SKM-1 (cell line): Measurements from ENCODE around the gene LAMA4.

ENCODE experiments used
- DNase-seq: peaks from one replicate; lab custom pipeline; 2025; ENCODE audit not compliant: unreplicated experiment; lab: John Stamatoyannopoulos, UW

The LAMA4 gene

DNA sequence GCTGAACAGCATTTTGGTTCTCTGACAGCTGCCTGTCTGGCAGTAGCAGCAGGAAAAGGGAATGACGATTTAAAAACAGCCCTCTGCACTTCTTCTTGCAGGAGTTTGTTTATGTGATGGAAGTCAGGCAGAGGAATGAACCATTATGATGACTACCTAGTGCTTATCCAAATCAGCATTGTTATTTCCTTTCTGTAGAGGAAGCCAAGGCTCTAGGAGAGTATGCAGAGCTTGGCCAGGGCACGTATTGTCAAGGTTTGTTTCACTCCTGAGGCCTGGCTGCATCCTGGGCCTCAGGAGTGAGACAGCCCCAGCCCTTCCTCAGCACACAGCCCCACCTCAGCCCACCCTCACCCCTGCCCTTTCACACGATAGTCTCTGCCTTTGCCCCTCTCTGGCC is 98.5 kb downstream of the LAMA4 start:
- no peak for DNase-seq

- no peak for DNase-seq
These were observed 99.7 kb downstream of the LAMA4 start for GRCh38 chr6:112154711-112155110.

DNA sequence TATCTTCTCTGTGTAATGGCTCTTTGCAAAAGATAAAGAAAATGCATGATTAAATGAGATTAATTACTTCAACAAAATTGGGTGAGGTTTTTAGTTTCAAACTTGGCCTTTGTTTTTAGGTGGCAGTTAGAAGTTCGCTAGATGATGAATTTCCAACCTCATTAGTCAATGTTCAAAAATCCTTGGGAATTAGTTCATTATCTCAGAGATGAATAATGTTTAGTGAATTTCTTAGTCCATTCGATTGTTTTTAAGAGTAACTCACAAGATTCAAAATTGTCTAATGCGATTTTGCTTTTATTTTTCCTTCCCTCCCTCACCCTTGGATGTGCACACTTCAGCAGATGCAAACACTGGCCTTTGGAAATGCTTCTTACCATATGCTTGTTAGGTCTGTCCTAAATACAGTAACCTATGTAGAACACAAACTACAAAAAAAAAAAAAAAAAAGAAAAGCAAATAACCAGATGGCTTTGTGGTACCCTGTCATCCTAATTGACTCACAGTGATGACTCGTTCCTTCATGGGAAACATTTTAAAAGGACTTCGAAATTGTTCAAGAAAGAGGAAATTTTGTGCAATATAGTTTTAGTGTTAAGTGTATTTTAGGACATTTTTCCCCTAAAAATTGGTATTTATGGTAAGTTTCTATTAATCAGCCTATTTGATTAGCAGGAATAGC is 100.3 kb downstream of the LAMA4 start:
- no peak for DNase-seq

DNA sequence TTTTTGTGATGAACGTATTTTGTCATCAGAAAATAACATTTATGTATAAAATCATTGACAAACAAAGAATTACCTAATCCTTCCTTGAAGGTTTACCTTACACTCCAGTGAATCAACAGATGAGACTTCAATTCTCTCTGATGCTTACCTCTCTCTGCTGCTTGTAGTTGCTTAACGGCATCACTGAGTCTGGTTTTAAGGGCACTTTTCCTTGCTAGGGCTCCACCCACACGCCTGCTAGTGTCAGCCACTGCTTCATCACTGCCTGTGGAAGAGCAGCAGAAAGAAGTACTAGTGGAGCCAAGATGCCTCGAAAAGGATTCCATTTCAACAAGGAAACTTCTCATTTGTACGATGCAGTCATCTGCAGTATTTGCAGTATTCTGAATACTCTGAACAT is 104.0 kb downstream of the LAMA4 start:
- no peak for DNase-seq

- no peak for DNase-seq
These were observed 104.6 kb downstream of the LAMA4 start for GRCh38 chr6:112149719-112150263.

- no peak for DNase-seq
These were observed 105.1 kb downstream of the LAMA4 start for GRCh38 chr6:112149236-112149635.

DNA sequence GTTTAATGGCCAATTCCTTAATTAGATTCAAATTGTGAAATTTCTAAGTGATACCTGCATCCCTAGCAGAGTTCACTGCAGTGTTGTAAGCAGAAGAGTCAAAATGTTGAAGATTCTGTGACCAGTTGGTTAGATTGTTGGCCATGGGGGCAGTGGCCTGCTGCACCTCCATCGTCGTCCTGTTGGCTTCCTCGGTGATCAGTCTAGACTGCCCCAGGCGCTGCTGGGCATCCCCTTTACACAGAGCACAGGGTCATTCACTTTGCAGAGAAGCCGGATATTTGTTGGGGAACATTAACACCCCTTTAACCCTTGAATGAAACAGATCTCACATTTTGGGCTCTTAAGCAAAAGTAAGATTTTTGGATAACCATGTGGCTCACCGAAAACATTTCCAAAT is 106.3 kb downstream of the LAMA4 start:
- no peak for DNase-seq

DNA sequence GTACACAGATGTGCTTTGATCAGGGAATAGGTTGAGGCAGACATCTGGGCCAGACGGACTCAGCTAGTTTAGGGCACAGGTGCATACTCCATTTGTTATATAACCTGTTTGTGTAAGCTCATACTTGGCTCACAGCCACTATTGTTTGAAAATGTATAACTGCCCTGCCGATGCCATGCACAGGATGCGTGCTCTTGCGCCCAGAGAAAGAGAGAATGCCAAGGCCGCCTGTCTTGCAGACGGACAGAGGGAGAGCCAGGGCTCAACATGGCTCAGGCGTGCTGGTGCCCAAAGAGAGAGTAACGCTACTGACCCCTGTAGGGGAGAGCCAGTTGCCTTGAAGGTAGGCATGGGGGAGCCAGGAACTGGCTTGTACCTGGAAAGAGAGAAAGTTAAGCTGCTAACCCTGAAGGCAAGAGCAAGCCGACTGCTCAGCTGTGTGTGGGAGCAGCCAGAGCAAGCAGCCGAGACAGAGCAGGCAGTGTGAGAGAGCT is 109.2 kb downstream of the LAMA4 start:
- no peak for DNase-seq

GRCh38 chr6:112144145-112144926 is 110.0 kb downstream of the LAMA4 start:
- DNase-seq = no peak

GRCh38 chr6:112141707-112142106 is 112.7 kb downstream of the LAMA4 start:
- DNase-seq = no peak

- DNase-seq = no peak
These were observed 115.3 kb downstream of the LAMA4 start for GRCh38 chr6:112139052-112139451.

DNA sequence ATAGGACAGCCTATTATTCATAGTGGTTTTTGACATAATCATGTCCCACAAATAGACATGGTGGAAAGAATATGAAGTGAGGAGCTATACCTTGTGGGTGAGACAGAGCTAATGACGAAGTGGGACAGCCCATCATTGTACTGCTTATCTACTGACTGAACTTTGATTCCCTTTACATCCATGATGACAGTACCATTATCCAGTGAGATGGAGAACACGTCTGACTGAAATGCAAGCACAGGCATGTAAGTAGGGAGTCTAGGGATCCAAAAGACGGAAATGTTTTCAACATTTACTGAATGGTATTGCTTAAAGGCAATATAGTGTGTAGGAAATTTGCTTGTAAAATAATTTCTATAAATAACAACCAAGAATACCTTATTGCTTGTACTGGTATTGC is 123.5 kb downstream of the LAMA4 start:
- no peak for DNase-seq

DNA sequence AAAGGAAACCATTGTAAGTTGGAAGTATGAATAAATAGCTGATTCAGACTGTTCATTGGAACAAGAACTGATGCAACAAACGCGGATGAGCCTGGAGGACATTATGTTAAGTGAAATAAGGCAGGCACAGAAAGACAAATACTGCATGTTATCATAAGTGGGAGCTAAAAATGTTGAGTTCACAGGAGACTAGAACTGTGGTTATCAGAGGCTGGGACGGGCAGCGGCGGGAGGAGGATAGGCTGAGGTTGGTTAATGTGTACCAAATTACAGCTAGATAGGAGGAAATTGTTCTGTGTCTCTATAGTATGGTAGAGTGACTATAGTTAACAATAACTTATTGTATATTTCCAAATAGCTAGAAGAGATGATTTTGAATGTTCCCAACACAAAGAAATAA is 126.2 kb downstream of the LAMA4 start:
- no peak for DNase-seq

GRCh38 chr6:112123982-112124381 is 130.4 kb downstream of the LAMA4 start:
- DNase-seq = no peak

DNA sequence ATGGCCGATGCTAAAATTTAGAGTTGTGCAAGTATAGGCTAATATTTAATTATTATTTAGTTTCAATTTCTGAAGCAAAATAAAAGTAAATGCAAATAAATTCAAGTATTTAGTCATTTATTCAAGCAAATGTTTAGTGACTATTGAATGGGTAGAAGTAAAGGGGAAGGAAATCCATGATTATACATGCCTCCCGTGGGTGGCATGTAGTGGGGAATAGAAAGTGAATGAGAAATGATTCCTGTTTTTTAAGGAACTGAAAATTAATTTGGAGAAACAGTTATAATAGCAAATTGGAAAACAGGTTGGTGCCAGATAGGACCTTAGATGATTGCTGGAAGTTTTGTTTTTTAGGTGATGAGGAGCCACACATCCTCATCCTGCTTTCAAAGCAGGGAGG is 131.6 kb downstream of the LAMA4 start:
- no peak for DNase-seq

- DNase-seq = no peak
These were observed 136.3 kb downstream of the LAMA4 start for GRCh38 chr6:112118034-112118433.

DNA sequence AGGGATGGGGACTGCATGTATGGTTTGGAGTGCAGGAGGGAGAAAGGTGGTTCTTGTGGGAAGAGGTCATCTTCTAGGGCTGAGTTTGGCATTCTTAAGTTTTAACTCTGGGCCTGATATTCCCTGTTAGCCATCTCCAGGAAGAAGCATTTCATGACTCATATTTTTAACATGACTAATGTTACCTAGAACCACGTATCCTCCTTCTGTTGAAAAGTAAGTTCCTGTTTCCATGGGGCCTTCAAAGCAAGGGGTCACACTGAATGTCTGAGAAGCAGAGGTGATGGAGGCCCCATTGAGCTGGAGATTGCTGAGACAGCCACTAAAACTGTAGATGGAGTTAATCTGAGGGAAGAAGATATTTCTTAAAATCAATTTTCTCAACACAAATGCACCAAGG is 136.8 kb downstream of the LAMA4 start:
- DNase-seq = no peak

DNA sequence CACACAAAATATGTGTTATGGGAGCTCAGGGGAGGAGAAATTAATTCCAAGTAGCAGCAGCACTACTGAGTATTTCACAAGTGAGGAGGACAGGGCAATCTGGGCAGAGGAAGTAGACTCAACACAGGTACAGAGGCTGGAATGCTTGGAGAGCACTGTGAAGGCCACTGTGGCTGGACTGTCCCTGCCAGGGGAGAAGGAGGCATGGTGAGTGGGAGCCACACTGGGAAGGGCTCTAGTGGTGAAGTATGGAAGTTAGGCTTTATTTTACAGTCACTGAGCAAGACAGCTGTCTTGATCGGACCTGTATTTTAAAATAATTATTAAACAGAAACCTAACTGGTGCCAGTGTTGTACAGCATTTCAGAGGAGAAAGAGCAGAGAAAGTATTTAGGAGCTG is 138.1 kb downstream of the LAMA4 start:
- DNase-seq = no peak

DNA sequence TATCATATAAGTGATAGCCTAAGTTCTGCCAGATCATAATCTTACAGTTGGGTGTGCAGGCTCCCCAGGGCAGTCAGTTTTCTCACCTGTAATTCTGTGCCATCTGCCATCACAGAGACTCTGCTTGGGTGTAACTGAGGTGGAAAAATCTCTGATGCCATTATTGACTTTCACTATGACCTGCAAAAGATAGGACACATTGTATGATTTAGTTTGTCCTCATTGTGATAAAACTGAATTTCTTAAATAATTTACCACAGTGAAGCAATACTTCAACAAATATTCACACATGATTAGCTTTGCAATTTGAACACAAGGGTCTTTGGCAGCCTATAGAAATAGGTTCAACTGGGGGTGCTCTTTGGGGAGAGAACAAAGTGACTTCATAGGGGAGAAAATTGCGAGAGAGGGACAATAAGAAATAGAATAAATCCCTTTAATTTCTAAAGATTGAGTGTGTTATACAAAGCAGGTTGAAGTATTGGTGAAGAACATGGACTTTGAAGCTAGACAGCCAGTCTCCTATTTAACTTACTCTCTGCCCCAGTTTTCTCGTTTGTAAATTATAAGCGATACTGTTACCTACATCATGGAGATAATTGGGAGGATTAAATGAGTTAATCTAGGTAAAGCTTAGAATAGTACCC is 139.7 kb downstream of the LAMA4 start:
- no peak for DNase-seq

DNA sequence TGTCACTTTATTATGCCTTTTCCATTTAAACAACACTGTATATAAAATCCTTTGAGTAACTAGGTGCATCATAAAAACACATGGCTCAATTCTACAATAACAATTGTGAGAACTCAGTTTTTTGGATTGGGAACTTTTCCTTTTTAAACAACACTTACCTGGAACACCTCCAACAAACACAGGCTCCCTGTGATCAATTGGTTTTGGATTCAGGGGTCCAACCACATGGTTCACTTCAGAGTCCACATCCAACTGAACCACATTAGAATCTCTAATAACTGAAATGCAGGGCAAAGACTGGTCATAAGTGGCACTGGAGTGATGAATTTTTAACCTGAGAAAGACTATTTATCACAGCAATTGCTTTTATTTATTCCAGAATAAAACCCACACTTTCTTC is 140.4 kb downstream of the LAMA4 start:
- no peak for DNase-seq

DNA sequence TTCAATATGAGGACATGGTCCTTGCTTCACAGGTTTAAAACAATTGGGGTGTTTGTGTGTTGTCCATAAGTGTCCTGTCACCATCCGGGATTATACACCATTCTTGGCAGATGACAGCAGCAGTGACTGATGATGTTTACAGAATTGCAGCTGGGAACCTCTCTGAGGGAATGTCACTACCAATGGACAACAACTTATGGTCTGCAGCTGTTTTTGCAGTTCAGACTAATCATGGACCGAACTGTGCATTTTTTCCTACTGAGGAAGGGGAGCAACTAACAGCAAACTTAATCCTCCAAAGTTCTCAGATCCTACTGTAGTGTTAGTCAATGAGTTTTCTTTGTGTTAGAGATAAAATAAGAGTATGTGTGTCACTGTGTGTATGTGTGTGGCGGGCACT is 140.9 kb downstream of the LAMA4 start:
- DNase-seq = no peak

- no peak for DNase-seq
These were observed 145.1 kb downstream of the LAMA4 start for GRCh38 chr6:112109262-112109661.
